AG04450 (cell line): ENCODE measurements around the gene NPAS1. TPM values are rescaled to one million over a fixed set of nuclear protein-coding genes. Genes with fewer than 3 reads are reported as not detected.
A peak's percentile ranks its signal among the peaks of the same experiment; 100 is the strongest.

Experiments
- CTCF ChIA-PET: fragments of 300-600, 350-600 bp; formaldehyde crosslinking; extraction: SDS; loops from one replicate; lab custom pipeline; 2022; ENCODE audit warnings: antibody characterized with exemption, inconsistent platforms; lab: Charles Lee
- POLR2A ChIA-PET: fragments of 350-600 bp; formaldehyde crosslinking; extraction: SDS; loops from one replicate; lab custom pipeline; 2021; ENCODE audit warnings: antibody characterized with exemption, inconsistent platforms; lab: Yijun Ruan, JAX
- DNase-seq: peaks from one replicate; pipeline ENCODE4 v3.0.0-alpha.2; 2011; ENCODE audit warnings: low read depth, low spot score
- H3K27ac ChIP-seq: one replicate; pipeline ENCODE4 v1.5.1; 2012; ENCODE audit warnings: low read depth, low read length, control low read depth
- H3K27me3 ChIP-seq: one replicate; pipeline ENCODE4 v1.6.0; 2012; ENCODE audit warnings: low read length; ENCODE audit not compliant: control insufficient read depth, insufficient read depth
- H3K4me3 ChIP-seq: 2 replicates; pipeline ENCODE4 v1.5.1; 2011; ENCODE audit warnings: mild to moderate bottlenecking, low read depth, low read length, control low read depth
- H3K9me3 ChIP-seq: 2 replicates; pipeline ENCODE4 v1.5.1; 2012; ENCODE audit warnings: low read length; ENCODE audit not compliant: control insufficient read depth, insufficient read depth
- polyA plus RNA-seq: library from polyadenylated mRNA; depleted of rRNA; stranded (reverse); fragments of >200 nt; gene quantifications from 2 replicates; pipeline ENCODE4 v1.2.3, GENCODE V29; 2011
- TF ChIP-seq, protein P1 (sequence below): IDR thresholded peaks from 2 replicates; pipeline ENCODE4 v1.5.1; 2011; ENCODE audit warnings: low read depth, low read length, control low read depth, inconsistent platforms

Gene NPAS1
- polyA plus RNA-seq, 1 experiment: 0.30 TPM

- POLR2A ChIA-PET: interaction anchor here (0.6 to 2.3 kb wide), 12 partner anchors 10 to 182 kb away, joined by 3 to 19 read pairs (median 4); partner anchors contain the start of genes AP2S1, ARHGAP35 and ZC3H4
- TF ChIP-seq, protein P1, sequence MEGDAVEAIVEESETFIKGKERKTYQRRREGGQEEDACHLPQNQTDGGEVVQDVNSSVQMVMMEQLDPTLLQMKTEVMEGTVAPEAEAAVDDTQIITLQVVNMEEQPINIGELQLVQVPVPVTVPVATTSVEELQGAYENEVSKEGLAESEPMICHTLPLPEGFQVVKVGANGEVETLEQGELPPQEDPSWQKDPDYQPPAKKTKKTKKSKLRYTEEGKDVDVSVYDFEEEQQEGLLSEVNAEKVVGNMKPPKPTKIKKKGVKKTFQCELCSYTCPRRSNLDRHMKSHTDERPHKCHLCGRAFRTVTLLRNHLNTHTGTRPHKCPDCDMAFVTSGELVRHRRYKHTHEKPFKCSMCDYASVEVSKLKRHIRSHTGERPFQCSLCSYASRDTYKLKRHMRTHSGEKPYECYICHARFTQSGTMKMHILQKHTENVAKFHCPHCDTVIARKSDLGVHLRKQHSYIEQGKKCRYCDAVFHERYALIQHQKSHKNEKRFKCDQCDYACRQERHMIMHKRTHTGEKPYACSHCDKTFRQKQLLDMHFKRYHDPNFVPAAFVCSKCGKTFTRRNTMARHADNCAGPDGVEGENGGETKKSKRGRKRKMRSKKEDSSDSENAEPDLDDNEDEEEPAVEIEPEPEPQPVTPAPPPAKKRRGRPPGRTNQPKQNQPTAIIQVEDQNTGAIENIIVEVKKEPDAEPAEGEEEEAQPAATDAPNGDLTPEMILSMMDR: no peak
- DNase-seq: no peak
- Histone ChIP-seq H3K9me3 (no peaks in the 10 kb centered on the region), H3K27ac (peak overlapping the region; percentile 61), H3K27me3 (no peaks in the 10 kb centered on the region), H3K4me3 (no peak overlapping the region)
- CTCF ChIA-PET: interaction anchor here (0.6 to 2.9 kb wide), 5 partner anchors 16 to 118 kb away, joined by 3 to 28 read pairs (median 6); no protein-coding TSS in a partner anchor
Measured at GRCh38 chr19:46975011-46975924, 44.4 kb upstream of the NPAS1 start.

DNA sequence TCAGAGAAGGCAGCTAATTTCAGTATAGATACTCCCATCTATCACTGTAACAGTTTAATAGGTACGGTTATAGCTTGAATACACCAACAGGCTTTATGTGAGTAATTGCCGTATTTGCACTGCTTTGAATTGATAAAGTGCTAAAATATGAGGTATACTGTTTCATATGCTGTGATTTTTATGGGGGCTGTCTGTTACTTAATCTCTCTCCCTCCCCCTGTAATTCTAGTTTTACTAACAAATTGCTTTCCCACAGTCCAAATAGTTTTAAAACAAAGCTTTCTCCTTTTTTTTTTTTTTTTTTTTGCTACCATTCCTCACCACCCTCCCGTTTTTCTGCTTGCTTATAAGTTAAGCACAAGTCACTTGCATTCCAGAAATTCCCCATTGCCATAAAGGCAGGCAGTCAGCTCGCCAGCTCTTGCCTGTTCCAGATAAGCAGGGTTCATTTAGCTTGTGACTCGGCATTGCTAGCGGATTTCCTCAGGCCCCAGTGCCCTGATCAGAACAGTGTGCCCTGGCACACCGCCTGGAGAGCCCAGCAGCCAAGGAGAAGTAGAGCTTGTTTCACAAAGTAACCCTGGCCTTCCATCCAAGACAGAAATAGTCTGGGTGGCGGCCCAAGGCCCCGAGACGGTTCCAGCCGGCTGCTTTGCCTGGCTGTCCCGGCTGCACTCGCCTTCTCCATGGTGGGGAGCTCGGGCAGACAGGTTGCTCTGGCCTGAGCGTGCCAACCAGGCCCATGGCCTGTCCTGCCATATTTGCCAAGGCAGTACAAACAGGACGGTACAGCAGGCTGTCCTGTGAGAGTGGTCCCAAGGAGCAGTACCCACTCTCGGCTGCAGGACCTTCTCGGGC lies 43.5 kb upstream of the NPAS1 start:
- POLR2A ChIA-PET: interaction anchor here (0.6 to 2.3 kb wide), 13 partner anchors 11 to 217 kb away, joined by 3 to 19 read pairs (median 4); partner anchors contain the start of genes AP2S1, ARHGAP35 and ZC3H4
- H3K27me3 ChIP-seq: no peaks in the 10 kb centered on the region
- peak overlapping the region; percentile 91 for H3K27ac ChIP-seq
- H3K4me3 ChIP-seq: no peak overlapping the region
- CTCF ChIA-PET: interaction anchor here (0.6 to 2.9 kb wide), 5 partner anchors 15 to 119 kb away, joined by 3 to 28 read pairs (median 6); no protein-coding TSS in a partner anchor
- DNase-seq: peak; percentile 73
- TF ChIP-seq, protein P1: no peak
- H3K9me3 ChIP-seq: no peaks in the 10 kb centered on the region

GRCh38 chr19:46976845-46977320 lies 42.8 kb upstream of the NPAS1 start:
- no peaks in the 10 kb centered on the region for H3K27me3 ChIP-seq
- H3K9me3 ChIP-seq: no peaks in the 10 kb centered on the region
- CTCF ChIA-PET: interaction anchor here (1.1 to 2.9 kb wide), 3 partner anchors 15 to 120 kb away, joined by 6 to 28 read pairs (median 7); no protein-coding TSS in a partner anchor
- POLR2A ChIA-PET: interaction anchor here (0.6 to 2.3 kb wide), 7 partner anchors 57 to 216 kb away, joined by 3 to 19 read pairs (median 4); partner anchors contain the start of gene ARHGAP35
- TF ChIP-seq, protein P1: no peak
- peak overlapping the region; percentile 91 for H3K27ac ChIP-seq
- DNase-seq: no peak
- no peak overlapping the region for H3K4me3 ChIP-seq

- ChIA-PET POLR2A (interaction anchor here (2.3 kb wide), 1 partner anchor 121 kb away, joined by 14 read pairs; no protein-coding TSS in a partner anchor), CTCF (interaction anchor here (0.5 to 2.9 kb wide), 3 partner anchors 14 to 121 kb away, joined by 6 to 28 read pairs (median 7); no protein-coding TSS in a partner anchor)
- Histone ChIP-seq H3K4me3 (no peak overlapping the region), H3K27ac (peak overlapping the region; percentile 91), H3K27me3 (no peaks in the 10 kb centered on the region), H3K9me3 (no peaks in the 10 kb centered on the region)
- DNase-seq: no peak
- TF ChIP-seq, protein P1: no peak
Measured at GRCh38 chr19:46977548-46977947, 42.1 kb upstream of the NPAS1 start.
